CD14-positive monocyte (primary cell): ENCODE results near the gene TMPRSS11D. TPM values are rescaled to one million over a fixed set of nuclear protein-coding genes. Genes with fewer than 3 reads are reported as not detected.

Experiments
- DNase-seq, 3 donors: peaks; one replicate each; pipeline ENCODE4 v3.0.0-alpha.2; 2011 to 2022
- H2AFZ ChIP-seq: 2 replicates; pipeline ENCODE4 v1.6.0; 2012; ENCODE audit warnings: mild to moderate bottlenecking, low read depth, low read length, inconsistent platforms; ENCODE audit not compliant: insufficient read depth, poor library complexity, severe bottlenecking
- H3K27ac ChIP-seq, 2 donors: 1 replicate in 1 of 2; 2 replicates in 1 of 2; pipeline ENCODE4 v1.5.1; 2012 to 2013; ENCODE audit warnings: low read length in 2 of 2, control low read depth in 1 of 2, inconsistent platforms in 1 of 2, low read depth in 1 of 2, mild to moderate bottlenecking in 1 of 2
- H3K27me3 ChIP-seq, 2 donors: one replicate each; pipeline versions ENCODE4 v1.6.0 to v1.6.1; 2011 to 2013; ENCODE audit warnings: low read length in 2 of 2; ENCODE audit not compliant: control insufficient read depth in 2 of 2, insufficient read depth in 2 of 2
- H3K36me3 ChIP-seq, 2 donors: replicated peaks in 1 of 2; 1 replicate in 1 of 2; 2 replicates in 1 of 2; pipeline versions ENCODE4 v1.5.1 to v1.6.1; 2012 to 2013; ENCODE audit warnings: low read length in 2 of 2, control low read depth in 1 of 2, inconsistent platforms in 1 of 2, mild to moderate bottlenecking in 1 of 2; ENCODE audit not compliant: insufficient read depth in 2 of 2, control insufficient read depth in 1 of 2
- H3K4me1 ChIP-seq, 2 donors: 1 replicate in 1 of 2; 2 replicates in 1 of 2; pipeline versions ENCODE4 v1.5.1 to v1.6.1; 2012 to 2013; ENCODE audit warnings: low read length in 2 of 2, control low read depth in 1 of 2, inconsistent platforms in 1 of 2, mild to moderate bottlenecking in 1 of 2, moderate library complexity in 1 of 2; ENCODE audit not compliant: insufficient read depth in 2 of 2, control insufficient read depth in 1 of 2
- H3K4me2 ChIP-seq: replicated peaks from 2 replicates; pipeline ENCODE3; 2012; ENCODE audit warnings: low read length, moderate library complexity, mild to moderate bottlenecking; ENCODE audit not compliant: poor library complexity, severe bottlenecking; ENCODE audit errors: extremely low read depth
- H3K4me3 ChIP-seq, 3 experiments: fragments of 200-600 bp in 1 of 3; sonication (generic) in 1 of 3; replicated peaks in 1 of 3; 1 replicate in 2 of 3; 2 replicates in 1 of 3; pipeline ENCODE4 v1.5.1; 2011 to 2013; ENCODE audit warnings: low read length in 3 of 3, mild to moderate bottlenecking in 3 of 3, control low read depth in 2 of 3, low read depth in 2 of 3, inconsistent platforms in 1 of 3, moderate library complexity in 1 of 3
- H3K79me2 ChIP-seq: 2 replicates; pipeline ENCODE4 v1.6.0; 2012; ENCODE audit warnings: mild to moderate bottlenecking, control low read depth, inconsistent platforms, low read length, moderate library complexity; ENCODE audit not compliant: insufficient read depth
- H3K9ac ChIP-seq: 2 replicates; pipeline ENCODE4 v1.6.0; 2017; ENCODE audit warnings: low read length, mild to moderate bottlenecking; ENCODE audit not compliant: insufficient read depth, poor library complexity, severe bottlenecking
- H3K9me3 ChIP-seq, 2 donors: replicated peaks in 1 of 2; 1 replicate in 1 of 2; 2 replicates in 1 of 2; pipeline versions ENCODE4 v1.5.1 to v1.6.1; 2012 to 2013; ENCODE audit warnings: low read length in 2 of 2, control low read depth in 1 of 2; ENCODE audit not compliant: control insufficient read depth in 1 of 2, insufficient read depth in 1 of 2
- H4K20me1 ChIP-seq: 2 replicates; pipeline ENCODE4 v1.6.0; 2012; ENCODE audit warnings: mild to moderate bottlenecking, low read length, control low read depth, moderate library complexity; ENCODE audit not compliant: insufficient read depth
- H3K27ac Mint-ChIP-seq, 7 donors: one replicate each; pipeline ENCODE4 v1.8.0; 2020; ENCODE audit warnings: mild to moderate bottlenecking in 7 of 7, mixed read lengths in 7 of 7, moderate library complexity in 6 of 7, inconsistent platforms in 2 of 7
- H3K27me3 Mint-ChIP-seq, 3 donors: one replicate each; pipeline ENCODE4 v1.8.0; 2021 to 2022; ENCODE audit warnings: low read depth in 3 of 3, mild to moderate bottlenecking in 3 of 3, mixed read lengths in 3 of 3, moderate library complexity in 3 of 3, inconsistent platforms in 1 of 3
- H3K36me3 Mint-ChIP-seq, 2 donors: one replicate each; pipeline ENCODE4 v1.8.0; 2020; ENCODE audit warnings: mixed read lengths in 2 of 2, inconsistent platforms in 1 of 2, mild to moderate bottlenecking in 1 of 2
- H3K4me1 Mint-ChIP-seq: one replicate; pipeline ENCODE4 v1.8.0; 2020; ENCODE audit warnings: mild to moderate bottlenecking, mixed read lengths
- H3K4me3 Mint-ChIP-seq, 2 donors: one replicate each; pipeline ENCODE4 v1.8.0; 2020; ENCODE audit warnings: mild to moderate bottlenecking in 2 of 2, mixed read lengths in 2 of 2, moderate library complexity in 1 of 2
- H3K9me3 Mint-ChIP-seq, 7 donors: one replicate each; pipeline ENCODE4 v1.8.0; 2020 to 2022; ENCODE audit warnings: mixed read lengths in 7 of 7, mild to moderate bottlenecking in 6 of 7, moderate library complexity in 6 of 7, inconsistent platforms in 2 of 7
- whole genome bisulfite sequencing: methylation state at CpG from one replicate; pipeline ENCODE4 v1.1.5; 2013; ENCODE audit warnings: missing lambda C conversion rate; ENCODE audit not compliant: insufficient coverage; 5-methylcytosine and 5-hydroxymethylcytosine counted together
- intact Hi-C, 2 donors: fragments of 100-400 bp; cut with micrococcal nuclease; formaldehyde crosslinking; loops; one replicate each; pipeline versions ENCODE4 v1.15.0 to v1.15.1; 2023
- polyA plus RNA-seq, 3 donors: library from polyadenylated mRNA; depleted of rRNA in 1 of 3; unstranded in 2 of 3; stranded (reverse) in 1 of 3; fragments of 300-500 nt in 2 of 3; fragments of >200 nt in 1 of 3; fragmentation: Illumina TruSeq in 2 of 3; gene quantifications; 1 replicate in 2 of 3; 2 replicates in 1 of 3; pipeline ENCODE4 v1.2.3, GENCODE V29; 2012 to 2021
- TF ChIP-seq, protein P1 (sequence below): fragments of 200-600 bp; IDR thresholded peaks from one replicate; pipeline ENCODE4 v1.8.0; 2022; ENCODE audit warnings: antibody characterized with exemption, mild to moderate bottlenecking

TMPRSS11D gene
- polyA plus RNA-seq, 3 donors: not detected

DNA sequence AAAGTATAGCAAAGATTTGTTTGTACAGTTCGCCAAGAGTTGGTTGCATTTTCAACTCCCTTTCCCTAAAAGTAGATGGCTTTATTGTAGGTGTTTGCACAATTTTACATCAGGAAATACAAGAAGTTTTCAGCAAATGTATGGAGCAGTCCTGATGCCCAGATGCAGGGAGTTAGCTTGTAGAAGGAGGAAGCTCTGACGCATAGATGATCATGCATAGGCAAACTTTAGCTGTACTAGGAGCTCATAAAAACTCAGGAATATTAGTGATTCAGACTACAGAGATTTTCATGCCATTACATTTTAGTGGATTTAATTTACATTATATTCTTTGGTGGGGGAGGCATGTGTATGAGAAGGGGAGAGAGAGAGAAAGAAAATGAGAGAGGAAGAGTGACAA lies 62.9 kb downstream of the TMPRSS11D start:
- Histone ChIP-seq H3K36me3 (no peaks in the 10 kb centered on the region), H3K9me3 (no peaks in the 10 kb centered on the region), H3K9ac (no peak overlapping the region), H3K79me2 (no peaks in the 10 kb centered on the region), H3K27ac (no peak overlapping the region), H3K4me2 (no peak overlapping the region), H4K20me1 (no peaks in the 10 kb centered on the region), H3K27me3 (no peaks in the 10 kb centered on the region), H3K4me3 (no peak overlapping the region), H2AFZ (no peak overlapping the region), H3K4me1 (no peaks in the 10 kb centered on the region)
- no peak for DNase-seq
- Mint-ChIP-seq H3K9me3 (peaks cover 0 to 6% (median 0%) of the 10 kb centered on the region in 7 donors), H3K4me1 (no peaks in the 10 kb centered on the region), H3K36me3 (no peaks in the 10 kb centered on the region), H3K27me3 (peaks cover 2 to 6% (median 4%) of the 10 kb centered on the region in 3 donors), H3K27ac (no peak overlapping the region), H3K4me3 (no peak overlapping the region)
- no CpG with 5 or more reads among the region's 2 CpGs for WGBS
- intact Hi-C loops: no loop called here
- TF ChIP-seq, protein P1, sequence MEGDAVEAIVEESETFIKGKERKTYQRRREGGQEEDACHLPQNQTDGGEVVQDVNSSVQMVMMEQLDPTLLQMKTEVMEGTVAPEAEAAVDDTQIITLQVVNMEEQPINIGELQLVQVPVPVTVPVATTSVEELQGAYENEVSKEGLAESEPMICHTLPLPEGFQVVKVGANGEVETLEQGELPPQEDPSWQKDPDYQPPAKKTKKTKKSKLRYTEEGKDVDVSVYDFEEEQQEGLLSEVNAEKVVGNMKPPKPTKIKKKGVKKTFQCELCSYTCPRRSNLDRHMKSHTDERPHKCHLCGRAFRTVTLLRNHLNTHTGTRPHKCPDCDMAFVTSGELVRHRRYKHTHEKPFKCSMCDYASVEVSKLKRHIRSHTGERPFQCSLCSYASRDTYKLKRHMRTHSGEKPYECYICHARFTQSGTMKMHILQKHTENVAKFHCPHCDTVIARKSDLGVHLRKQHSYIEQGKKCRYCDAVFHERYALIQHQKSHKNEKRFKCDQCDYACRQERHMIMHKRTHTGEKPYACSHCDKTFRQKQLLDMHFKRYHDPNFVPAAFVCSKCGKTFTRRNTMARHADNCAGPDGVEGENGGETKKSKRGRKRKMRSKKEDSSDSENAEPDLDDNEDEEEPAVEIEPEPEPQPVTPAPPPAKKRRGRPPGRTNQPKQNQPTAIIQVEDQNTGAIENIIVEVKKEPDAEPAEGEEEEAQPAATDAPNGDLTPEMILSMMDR: no peak

DNA sequence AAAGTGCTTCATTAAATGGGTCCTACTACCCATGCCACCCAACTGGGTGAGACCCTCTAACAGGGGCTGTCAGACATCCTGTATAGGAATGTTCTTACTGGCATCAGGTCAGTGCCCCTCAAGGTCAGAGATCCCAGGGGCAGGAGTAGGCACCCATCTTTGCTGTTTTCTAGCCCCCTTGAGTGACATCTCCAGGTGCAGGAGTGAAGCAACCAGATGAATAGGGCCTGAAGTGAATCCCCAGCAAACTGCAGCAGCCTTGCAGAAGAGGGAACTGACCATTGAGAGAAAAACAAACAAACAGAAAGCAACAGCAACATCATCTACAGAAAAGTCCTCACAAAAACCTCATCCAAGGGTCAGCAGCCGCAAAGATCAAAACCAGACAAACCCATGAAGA lies 73.8 kb downstream of the TMPRSS11D start:
- intact Hi-C loops: no loop called here
- H3K27ac Mint-ChIP-seq: no peak overlapping the region
- no peaks in the 10 kb centered on the region for H3K27me3 ChIP-seq
- H3K27me3 Mint-ChIP-seq: peaks cover 0 to 2% (median 0%) of the 10 kb centered on the region in 3 donors
- peaks cover 0 to 9% of the 10 kb centered on the region in 2 donors for H3K9me3 ChIP-seq
- H3K4me2 ChIP-seq: no peak overlapping the region
- 100% methylated on average over 1 of the region's 1 CpG for WGBS
- no peaks in the 10 kb centered on the region for H3K36me3 Mint-ChIP-seq
- H3K9ac ChIP-seq: no peak overlapping the region
- H3K4me1 ChIP-seq: no peaks in the 10 kb centered on the region
- H3K9me3 Mint-ChIP-seq: peaks cover 3 to 19% (median 5%) of the 10 kb centered on the region in 7 donors
- H3K4me1 Mint-ChIP-seq: no peaks in the 10 kb centered on the region
- no peaks in the 10 kb centered on the region for H4K20me1 ChIP-seq
- H3K4me3 ChIP-seq: no peak overlapping the region
- no peak overlapping the region for H3K4me3 Mint-ChIP-seq
- no peak for DNase-seq
- TF ChIP-seq, protein P1: no peak
- H2AFZ ChIP-seq: no peak overlapping the region
- H3K79me2 ChIP-seq: no peaks in the 10 kb centered on the region
- H3K27ac ChIP-seq: no peak overlapping the region
- no peaks in the 10 kb centered on the region for H3K36me3 ChIP-seq
